Activated CD4-positive, alpha-beta T cell treated with anti-CD3 and anti-CD28 coated beads for 24 hours (primary cell): ENCODE data around the gene WDR1.

Source experiments
- DNase-seq, 2 donors: peaks; one replicate each; pipeline ENCODE4 v3.0.0-alpha.2; 2020; ENCODE audit warnings: low read depth in 2 of 2

Gene WDR1

DNA sequence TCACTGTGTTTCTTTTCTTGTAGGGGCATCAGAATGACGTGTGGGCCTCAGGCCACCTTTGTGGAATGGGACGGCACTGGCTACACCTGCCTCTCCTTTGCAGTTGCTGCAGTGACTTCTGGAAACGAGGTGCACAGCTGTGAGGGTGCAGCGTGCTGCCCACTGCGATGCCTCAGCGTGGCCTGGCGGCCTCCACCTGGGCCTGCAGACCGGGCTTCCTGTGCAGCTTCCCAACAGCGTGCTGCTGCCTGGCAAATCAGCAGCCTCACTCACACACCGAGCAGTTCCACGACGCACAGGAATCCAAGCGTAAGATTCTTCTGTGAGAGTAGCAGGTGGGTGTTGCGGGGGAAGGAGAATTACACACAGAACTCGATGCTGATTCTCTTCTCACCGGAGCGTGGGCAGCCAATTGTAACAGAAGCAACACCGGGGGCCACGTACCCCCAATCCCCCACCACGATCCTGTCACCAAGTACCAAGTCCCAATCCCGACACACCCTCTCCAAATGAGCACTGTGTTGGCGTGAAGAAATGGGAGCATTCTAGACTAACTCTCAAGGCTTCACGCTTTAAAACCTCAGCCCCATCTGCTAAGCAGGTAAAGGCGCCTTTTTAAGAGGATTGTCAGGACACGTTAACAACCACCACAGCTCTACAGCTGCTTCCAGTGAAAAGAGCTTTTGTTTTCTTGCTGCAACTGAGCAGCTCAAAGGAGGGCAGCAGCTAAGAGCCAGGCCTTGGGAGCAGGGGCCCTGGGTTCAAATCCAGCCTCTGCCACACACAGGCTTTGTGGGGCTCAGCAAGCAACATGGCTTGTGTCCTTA lies 16.9 kb downstream of the WDR1 start:
- DNase-seq, result no peak

DNA sequence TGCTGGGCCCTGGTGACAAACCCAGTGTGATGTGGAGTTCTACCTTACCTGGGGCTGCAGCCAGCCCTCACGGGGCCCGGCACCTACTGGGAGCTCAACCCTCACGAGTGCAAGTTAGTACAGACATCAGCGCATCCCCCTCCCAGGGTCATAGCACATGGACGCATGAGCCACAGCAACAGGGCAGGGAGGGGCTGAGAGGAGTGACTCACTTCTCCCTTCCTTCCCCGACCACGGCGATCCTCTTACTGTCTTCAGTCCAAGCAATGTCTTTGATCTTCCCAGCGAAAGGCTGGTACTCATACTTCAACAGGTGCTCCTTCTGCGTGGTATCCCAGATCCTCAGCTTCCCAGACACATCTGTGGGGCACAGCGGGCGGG lies 17.8 kb downstream of the WDR1 start:
- no peak for DNase-seq

DNA sequence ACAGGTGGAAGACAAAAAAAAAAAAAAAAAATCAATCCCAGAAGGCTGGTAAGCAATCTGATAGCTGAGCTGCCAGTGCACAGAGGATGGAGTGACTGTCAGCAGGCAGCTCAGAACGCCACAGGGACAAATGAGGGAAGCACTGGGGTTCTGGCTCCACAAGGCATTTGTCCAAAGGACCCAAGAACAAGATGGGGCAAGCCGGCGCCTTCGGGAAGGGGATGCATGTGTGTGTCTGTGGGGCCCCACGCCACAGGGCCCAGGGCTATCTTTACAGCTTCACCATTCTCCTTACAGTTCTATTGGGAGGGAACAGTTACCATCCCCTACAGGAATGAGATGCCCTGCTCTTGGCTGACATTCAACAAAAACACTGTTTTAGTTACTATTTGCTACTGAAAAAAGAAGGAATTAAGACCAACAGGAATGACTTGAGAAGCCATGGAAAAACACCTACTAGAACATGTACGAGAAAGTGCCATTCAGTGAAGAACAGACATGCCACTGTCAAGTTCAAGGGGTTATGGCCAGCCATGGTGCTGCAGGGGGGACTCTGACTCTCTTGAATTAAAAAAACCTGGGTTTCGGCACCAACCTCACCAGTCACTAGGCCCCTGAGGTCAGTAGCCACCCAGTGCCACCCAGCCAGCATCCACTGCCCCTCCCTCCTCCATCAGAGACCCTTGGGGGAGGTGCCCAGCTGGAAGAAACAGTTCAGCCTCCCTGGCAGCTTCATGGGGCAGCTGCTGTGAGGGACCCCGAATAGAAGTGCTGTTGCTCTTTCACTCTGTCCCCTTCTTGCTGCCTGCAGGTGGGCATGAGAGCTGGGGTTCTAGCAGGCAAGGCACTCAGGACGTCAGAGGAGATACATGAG lies 18.5 kb downstream of the WDR1 start:
- DNase-seq, result no peak

DNA sequence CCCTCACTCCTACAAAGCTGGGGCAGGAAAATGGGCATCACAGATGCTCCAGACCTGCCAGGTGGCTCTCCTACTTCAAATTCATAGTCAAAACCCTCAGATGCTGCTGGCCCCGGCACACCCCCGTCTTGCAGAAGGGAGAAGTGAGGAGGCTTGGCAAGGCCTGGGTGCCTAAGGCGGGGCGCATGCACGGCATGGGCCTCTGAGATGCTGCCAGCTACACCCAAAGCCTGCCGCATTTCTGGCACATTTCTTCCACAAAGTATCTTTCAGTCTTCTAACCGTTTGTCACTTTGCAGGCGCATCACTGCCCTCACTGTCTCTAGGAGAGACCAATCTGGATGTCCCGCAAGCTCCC lies 19.6 kb downstream of the WDR1 start:
- no peak for DNase-seq

DNA sequence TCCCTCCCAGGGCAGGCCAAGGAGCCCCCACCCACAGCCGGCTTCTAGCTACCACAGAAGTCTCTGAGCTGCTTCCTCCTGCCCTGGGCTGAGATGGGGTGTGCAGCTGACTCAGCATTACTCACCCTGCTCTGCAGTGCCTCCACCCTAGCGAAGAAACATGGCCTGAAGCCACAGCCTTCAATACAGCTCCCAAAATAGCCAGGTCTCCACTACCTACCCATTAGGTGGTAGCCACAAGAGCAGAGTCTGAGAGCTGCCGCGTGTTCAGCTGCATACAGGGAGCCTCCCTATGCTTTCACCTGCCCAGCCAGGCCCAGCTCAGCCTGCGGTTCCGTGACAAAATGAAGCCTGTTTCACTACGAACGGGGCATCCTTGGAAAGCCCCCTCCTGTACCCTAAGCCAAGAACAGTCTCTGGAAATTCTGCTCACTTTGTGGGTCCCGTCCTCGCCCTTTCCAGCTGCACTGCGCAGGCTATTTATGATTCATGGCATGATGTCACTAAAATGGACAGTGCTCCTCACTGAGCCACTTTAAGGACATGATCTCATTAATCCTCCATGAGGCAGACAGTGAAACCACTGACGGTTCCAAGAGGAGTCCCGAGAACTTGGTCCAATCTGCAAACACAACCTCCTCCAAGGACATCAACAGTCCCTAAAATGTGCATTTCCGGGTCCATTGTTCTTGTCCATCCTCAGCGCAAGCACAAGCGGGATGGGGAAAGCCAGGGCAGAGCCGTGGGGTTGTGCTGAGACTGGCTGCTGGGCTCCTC lies 20.2 kb downstream of the WDR1 start:
- peak; percentile 65 to 69 for DNase-seq

DNA sequence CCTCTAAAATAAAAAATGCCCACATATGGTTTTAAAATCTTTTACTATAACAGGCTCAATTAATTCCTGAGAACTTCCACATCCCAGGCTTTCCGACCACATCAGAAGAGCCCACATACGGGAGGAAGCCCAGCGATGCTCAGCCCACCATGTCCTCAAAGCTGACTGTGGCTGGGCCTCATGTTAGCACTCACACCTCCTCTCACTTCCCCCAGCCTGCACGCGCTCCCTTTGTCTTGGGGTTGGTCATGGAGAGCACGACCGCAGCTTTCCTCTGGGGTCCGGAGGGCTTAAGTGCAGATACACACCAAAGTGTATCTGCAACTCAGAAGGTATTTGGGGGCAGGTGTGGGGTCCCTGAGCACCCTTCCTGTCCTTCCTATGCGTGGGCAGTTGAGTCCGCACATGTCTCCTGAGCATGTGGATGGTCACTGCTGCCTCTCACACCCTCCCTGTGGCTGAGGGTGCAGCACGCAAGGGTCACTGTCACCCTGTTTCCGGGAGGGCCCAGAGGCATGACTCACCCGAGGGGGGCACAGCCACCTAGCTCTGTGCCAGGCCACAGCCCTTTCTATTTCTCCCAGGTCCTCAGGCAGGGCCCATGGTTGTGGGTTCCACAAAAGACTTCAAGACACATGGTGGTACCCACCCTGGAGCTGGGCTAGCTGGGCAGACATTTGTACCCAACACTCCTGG lies 21.2 kb downstream of the WDR1 start:
- no peak for DNase-seq

DNA sequence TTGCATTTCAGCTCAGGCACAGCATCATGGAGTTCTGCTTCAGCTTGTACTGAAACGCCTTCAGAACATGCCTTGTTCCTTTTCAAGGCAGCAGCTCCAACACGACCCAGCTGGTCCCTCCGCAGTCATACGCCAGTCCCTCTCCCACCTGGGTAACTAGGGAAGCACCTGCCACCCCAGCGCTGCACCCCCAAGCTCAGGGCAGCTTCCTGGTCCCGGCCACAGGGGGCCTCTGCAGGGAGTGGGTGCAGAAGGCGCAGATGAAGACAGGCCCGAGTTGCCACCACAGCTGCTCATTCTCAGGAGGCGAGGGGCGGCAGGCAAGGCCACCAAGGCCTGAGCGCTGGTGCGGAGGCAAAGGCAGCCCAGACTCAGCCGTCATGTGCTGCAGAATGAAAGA lies 21.8 kb downstream of the WDR1 start:
- DNase-seq, result no peak

DNA sequence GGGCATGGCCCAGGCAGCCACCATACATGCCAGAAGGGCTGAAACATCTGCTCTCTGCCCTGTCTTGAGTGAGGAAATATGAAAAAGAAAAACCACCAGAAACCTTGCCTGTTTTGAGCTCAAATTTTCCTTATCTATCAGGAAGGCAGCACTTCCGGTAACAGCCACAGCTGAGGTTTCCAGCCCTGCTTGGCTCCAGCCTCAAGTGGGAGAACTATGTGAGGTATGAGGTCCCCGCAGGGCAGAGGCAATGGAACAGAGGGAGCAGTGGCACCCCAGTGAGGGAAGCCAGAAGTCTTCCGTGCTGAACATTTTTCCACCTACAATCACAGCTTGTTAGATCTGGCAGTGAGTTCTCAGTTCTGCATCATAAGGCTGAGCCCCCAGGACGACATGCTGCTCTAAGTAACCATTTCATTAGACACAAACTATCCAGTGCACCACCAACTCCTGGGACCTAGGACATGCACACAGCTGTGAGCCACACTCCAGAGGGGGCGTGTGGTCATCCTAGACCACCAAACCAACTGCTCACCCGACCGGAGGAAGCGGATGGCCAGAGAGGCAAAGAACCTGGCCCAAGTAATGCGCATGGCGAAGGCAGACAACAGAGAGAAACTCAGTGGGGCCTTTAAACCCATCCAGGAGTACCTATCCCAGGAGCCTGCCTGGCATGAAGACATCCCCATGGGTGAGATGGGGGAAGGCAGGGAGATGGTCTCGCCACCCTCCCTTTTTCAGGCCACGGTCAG lies 22.6 kb downstream of the WDR1 start:
- no peak for DNase-seq

DNA sequence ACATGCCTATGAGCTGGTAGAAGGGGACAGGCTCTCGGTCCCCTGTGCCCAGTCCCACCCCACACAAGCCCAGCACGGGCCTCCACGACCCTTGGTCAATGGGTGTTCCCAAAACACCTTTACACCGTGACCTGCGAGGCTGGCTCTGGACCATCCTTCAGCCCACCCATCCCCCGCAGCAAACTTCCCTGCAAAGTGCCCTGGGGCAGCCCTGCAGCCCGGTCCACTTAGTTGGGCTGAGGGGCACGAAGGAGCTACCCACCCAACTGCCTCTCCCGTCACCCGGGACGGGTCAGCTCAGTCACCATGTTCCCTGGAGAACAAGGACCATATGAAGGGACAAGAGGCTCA lies 23.4 kb downstream of the WDR1 start:
- DNase-seq, result no peak

DNA sequence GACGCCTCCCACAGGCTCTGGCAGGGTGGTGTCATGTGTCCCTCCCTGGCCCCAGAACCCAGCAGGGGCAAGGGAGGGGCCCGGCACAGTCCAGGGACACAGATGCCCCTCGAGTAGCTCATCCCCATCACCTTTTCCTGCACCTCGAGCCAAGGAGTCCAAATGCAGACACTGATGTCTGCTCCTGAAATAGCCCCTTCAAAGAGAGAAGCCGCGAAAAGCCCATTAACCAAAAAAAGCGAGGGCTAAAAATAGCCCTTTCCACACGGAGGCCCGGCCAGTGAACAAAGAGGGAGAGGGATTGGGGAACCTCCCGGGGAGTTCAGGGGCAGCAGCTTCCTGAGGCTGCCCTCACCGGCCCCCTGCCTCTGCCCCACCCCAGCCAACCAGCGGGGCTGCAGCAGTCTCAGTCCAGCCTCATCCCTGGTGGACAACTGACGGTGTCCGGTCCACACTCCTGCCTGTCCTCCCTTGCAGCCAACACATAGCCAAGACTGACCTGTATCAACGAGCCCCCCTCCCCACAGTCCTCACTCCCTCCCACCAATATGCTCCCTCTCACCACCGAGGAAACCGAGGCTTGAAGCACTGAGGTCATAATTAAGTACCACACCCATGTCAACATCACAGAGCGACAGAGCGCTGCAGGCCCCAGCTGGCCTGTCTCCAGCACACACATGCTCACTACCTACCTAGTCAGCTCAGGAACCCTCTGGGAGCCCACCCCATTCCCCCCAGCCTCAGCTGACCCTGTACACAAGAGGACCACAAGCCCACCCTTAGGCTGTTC lies 23.9 kb downstream of the WDR1 start:
- no peak for DNase-seq

DNA sequence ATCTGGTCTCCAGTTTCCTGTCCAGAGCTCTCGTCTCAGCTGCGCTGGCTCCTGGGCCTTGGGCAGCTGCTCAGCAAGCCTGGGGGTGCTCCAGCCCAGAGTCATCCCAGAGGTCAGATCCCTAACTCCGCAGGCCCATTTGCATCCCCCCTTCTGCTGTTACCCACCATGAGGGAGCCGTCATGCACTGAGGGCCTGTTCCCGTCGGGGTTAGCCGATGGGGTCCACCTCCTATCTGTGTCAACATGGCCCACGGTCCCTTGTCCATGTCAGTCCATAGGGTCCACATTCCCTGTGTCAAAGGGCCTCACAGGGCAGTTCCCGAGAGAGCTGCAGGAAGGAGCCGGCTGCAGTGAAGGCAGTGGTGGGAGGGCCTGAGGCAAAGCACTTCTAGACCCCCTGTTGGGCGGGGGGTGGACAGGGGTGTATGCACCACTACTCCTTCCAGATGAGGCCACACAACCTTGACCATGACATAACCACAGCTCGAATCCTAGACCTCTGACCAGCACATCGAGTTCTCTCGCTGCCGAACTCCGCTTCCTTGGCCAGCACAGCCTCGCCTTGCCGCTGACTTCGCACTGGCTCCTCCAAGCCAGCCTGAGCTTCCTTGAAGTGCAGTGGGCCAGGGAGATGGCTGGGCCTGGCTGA lies 24.9 kb downstream of the WDR1 start:
- no peak for DNase-seq

DNA sequence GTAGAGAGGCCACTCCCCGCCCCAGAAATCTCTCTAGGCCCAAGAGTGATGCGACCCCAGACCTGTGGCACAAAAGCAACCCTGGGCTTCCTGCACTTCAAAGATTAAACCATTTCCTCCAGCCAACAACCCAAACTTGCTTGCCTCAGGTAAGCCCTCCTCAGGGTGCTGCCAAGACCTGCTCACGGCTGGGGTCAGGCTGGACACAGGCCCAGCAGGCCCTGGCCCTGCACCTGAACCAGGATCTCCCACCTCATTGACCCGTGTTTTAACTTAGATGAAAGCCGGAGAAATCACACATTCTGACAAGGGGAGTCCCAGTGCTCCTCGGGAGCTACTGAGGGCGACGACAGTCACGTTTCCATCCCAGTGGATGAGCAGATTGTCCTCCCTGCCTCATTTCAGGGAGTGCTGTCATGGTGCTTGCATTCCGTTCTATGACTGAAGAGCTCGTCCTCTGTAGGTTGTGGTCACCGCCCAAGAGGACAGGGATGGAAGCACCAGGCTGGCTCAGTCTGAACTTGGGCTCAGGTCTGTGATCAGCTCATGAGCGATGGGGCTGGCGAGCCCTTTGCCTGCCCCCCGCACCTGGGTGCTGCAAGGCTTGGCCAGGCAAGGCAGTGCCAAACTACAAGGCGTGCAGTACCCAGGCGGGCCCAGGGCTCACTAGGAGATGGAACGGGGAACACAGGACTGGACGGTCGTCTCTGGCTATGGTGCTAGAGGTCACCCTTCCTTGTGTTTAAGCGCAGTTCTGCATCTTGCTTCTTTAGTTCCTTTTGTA lies 25.9 kb downstream of the WDR1 start:
- no peak for DNase-seq

DNA sequence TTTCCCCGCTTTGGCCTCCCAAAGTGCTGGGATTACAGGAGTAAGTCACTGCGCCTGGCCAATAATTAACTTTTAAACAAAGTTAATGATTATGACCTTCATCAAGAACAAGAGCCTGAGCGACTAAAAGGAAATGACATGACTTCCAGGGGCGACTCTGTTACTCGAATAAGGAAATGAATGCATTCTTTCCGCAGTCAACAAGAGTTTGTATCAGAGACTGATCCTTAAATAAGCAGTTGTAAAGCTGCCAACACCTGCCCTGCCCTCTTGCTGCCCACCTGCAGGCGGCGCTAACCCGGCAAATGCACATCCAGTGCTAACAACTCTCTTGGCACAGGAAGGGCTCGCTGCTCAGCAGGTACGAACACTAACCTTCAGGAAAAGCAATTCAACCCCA lies 27.3 kb downstream of the WDR1 start:
- DNase-seq, result no peak

DNA sequence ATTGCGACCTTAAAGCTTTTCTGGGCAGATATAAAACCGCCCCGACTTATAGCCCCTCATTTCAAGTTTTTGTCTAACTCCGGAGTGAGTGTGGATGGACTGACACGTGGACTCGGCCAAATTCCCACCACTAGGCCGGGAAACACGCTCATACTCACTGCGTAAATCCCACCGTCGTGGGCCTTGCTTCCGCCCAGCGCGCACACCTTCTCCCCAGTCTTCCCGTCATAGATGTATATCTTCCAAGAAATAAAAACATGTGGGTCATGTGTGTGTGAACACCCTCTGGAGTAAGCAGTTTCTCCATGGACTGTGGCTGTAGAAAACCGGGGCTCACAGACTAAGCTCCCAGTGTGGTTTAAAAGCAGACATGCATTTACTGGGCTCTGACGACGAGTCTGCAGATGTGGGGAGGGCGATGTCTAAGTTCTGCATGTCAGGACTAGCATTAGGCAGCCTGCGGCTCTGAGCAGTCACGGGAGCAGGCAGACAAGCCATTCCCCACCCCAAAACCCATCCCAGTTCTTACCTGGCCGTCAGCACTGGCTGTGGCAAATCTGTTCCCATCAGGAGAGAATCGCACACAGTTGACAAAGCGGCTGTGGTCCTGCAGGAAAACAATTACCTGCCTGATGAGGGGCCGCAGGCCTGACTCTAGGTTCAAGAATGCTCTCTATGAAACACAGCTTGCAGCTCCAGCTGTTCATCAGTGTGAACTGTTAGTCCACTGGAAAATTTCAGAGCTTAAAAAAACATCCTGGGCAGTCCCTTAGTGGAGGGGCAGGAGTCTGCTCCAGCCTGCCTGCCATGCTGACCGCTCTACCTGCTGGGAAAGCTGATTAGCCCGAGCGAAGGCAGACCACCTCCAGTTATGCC lies 28.2 kb downstream of the WDR1 start:
- DNase-seq, result no peak

DNA sequence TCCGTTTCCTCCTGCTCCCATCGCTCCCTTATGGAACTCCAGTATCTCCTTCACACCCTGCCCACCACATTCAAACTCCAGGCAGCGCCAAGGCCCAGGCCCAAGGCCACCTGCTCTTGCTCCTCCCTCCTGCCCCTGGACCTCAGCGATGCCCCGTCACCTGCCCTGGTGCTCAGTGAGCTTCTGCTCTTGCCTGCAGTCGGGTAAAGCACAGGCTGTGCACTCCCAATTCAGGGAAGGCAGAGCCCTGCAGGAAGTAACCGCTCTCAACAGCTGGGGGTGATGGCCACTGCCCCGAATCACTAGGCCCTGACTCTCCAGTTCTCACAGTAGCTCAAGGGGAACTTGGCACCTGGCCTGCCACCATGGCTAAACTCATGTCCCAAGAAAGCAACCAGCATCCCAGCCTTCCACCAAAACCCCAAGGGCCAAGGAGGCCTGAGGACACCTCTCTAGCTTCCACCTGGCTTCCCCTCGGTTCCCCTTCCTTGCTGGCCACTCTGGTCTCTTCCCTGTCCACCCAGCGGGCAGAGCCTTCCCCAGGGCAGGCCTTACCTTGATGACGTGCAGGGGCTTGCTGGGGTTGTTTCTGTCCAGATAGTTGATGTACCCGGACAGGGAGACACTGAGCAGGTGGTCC lies 29.3 kb downstream of the WDR1 start:
- DNase-seq, result no peak

DNA sequence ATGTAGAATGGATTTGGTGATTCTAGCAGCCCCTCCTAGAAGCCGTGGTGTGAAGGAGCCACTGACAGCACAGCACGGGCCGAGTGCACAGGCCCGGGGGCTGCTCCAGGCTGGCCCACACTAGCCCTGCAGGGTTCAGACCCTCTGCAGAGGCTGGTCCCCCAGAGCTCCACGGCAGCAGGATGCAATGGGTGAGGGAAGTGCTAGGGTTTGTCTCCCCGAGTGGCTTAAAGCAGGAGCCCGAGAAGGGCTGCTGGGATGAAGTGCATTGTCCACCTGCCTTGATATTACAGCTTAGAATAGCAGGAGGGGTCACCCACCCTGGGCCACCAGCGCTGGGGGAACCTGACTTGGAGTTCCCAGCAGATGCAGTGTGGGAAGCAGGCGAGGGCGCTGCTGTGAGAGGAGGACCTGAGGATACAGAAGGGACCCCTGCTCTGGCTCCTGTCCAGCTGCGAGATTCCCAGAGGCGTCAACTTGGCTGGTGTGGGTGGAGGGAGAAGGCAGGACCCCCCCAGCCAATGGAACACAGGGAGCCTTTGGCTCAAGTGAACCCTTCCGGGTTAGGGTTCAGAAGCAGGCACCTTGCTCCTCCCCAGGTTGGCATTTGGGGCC lies 30.0 kb downstream of the WDR1 start:
- no peak for DNase-seq
